Measurements from ENCODE around the gene BTBD9. TPM values are rescaled to one million over a fixed set of nuclear protein-coding genes. Genes with fewer than 3 reads are reported as not detected.

The BTBD9 gene
- total RNA-seq, 1 experiment from 2014 or later = 10.8 TPM

DNA sequence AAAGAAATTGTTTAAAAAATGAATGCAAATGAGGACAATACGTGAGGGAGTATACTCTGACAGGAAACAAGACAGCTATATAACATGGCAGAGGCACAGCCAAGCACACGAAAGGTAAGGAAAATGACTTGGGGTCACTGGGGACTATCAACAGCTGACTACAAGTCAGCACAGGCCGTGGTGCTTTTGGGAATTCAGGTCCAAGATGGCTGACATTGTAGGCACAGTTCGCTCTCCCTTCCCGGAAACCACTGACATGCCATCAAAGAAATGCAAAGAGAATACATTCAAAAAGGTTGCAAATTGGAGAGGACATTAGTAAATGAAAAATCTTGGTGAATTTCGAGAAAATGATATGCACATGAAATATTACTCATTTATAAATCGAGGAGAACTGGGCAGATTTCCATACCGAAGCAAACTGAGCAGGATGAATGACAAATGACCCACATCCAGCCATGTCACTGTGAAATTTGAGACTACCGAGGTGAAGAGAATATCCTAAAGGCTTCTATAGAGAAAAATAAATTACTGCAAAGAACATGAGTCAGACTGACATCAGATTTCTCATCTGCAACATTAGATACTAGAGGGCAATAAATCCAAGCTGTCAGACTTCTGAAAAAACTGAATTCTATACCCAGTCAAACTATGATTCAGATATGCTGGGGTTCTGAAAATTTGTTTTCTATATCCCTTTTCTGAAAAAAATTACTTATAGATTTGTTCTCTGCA, 391.1 kb downstream of the BTBD9 start:
- no peak overlapping the region for H2AFZ ChIP-seq
- peak overlapping the region; percentile 29; the same call in 1 of the 2 replicates for H3K27ac ChIP-seq
- DNase-seq = peak in 1 of 2 experiments; percentile 64
- peaks cover 8% of the 10 kb centered on the region; the same call in 1 of the 2 replicates for H3F3A ChIP-seq (ENCODE audit: insufficient read depth, low read depth)
- no peaks in the 10 kb centered on the region for H3K36me3 ChIP-seq (ENCODE audit: low read depth)
- ChIA-PET CTCF (interaction anchor here (0.9 kb wide), 1 partner anchor 386 kb away, joined by 3 read pairs; no protein-coding TSS in a partner anchor), POLR2A (ENCODE audit: unreplicated experiment) (no interaction called here)
- H3K9me2 ChIP-seq (ENCODE audit: insufficient read depth) = no peaks in the 10 kb centered on the region
- H3K79me2 ChIP-seq (ENCODE audit: low read depth) = no peaks in the 10 kb centered on the region
- no peak for TF ChIP-seq EZH2 (IDR thresholded peaks at IDR 0.05; ENCODE audit: low read depth)
- TF ChIP-seq, protein P1, sequence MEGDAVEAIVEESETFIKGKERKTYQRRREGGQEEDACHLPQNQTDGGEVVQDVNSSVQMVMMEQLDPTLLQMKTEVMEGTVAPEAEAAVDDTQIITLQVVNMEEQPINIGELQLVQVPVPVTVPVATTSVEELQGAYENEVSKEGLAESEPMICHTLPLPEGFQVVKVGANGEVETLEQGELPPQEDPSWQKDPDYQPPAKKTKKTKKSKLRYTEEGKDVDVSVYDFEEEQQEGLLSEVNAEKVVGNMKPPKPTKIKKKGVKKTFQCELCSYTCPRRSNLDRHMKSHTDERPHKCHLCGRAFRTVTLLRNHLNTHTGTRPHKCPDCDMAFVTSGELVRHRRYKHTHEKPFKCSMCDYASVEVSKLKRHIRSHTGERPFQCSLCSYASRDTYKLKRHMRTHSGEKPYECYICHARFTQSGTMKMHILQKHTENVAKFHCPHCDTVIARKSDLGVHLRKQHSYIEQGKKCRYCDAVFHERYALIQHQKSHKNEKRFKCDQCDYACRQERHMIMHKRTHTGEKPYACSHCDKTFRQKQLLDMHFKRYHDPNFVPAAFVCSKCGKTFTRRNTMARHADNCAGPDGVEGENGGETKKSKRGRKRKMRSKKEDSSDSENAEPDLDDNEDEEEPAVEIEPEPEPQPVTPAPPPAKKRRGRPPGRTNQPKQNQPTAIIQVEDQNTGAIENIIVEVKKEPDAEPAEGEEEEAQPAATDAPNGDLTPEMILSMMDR (conservative IDR thresholded peaks at IDR 0.05) = no peak
- 0 out of 2 replicates have a peak overlapping the region, but pooled peaks have one; percentile 15 for H3K4me3 ChIP-seq
- no peak overlapping the region for H3K4me2 ChIP-seq
- intact Hi-C loops (cut with micrococcal nuclease; ENCODE audit: unreplicated experiment) = no loop called here
- no peaks in the 10 kb centered on the region for H3K27me3 ChIP-seq (ENCODE audit: insufficient read depth, low read depth)
- H4K20me1 ChIP-seq (ENCODE audit: insufficient read depth) = no peaks in the 10 kb centered on the region
- H3K4me1 ChIP-seq (replicated peaks; ENCODE audit: insufficient read depth) = no peaks in the 10 kb centered on the region
- no TSS peak for BruUV-seq (replicated peaks)
- H3K9me3 ChIP-seq (ENCODE audit: insufficient read depth, low read depth) = peaks cover 4% of the 10 kb centered on the region; the same call in 1 of the 2 replicates

DNA sequence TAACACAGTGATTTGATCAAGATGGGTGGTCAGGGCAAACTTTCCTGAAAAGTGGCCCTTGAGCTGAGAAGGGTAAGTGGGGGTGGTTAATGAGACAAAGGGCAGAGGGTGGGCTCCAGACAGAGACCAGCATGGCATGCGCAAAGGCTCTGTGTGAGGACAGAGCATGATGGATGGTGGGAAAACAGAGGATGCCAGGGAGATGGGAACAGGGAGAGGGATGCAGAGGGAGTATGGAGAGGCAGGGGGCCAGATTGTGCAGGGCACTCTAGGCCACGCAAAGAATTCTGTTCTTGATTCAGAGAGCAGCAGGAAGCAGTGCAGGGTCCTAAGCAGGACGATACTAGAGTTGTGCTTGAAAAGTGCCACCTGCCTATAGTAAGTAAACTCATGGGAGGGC, 394.4 kb downstream of the BTBD9 start:
- H3F3A ChIP-seq (ENCODE audit: insufficient read depth, low read depth) = peaks cover 8% of the 10 kb centered on the region; the same call in 1 of the 2 replicates
- H4K20me1 ChIP-seq (ENCODE audit: insufficient read depth) = no peaks in the 10 kb centered on the region
- no peaks in the 10 kb centered on the region for H3K79me2 ChIP-seq (ENCODE audit: low read depth)
- ChIA-PET CTCF (no interaction called here), POLR2A (ENCODE audit: unreplicated experiment) (no interaction called here)
- no peaks in the 10 kb centered on the region for H3K36me3 ChIP-seq (ENCODE audit: low read depth)
- H3K4me3 ChIP-seq = no peak overlapping the region
- no peak for DNase-seq
- H3K9me2 ChIP-seq (ENCODE audit: insufficient read depth) = no peaks in the 10 kb centered on the region; the same call in 1 of the 2 replicates
- H2AFZ ChIP-seq = no peak overlapping the region
- peaks cover 4% of the 10 kb centered on the region; the same call in 1 of the 2 replicates for H3K9me3 ChIP-seq (ENCODE audit: insufficient read depth, low read depth)
- no peaks in the 10 kb centered on the region for H3K27me3 ChIP-seq (ENCODE audit: insufficient read depth, low read depth)
- no TSS peak for BruUV-seq (replicated peaks)
- TF ChIP-seq, protein P1 (conservative IDR thresholded peaks at IDR 0.05) = no peak
- no peak for TF ChIP-seq EZH2 (IDR thresholded peaks at IDR 0.05; ENCODE audit: low read depth)
- H3K4me2 ChIP-seq = no peak overlapping the region
- 0 out of 2 replicates have a peak, but pooled peaks cover 3% of the 10 kb centered on the region for H3K4me1 ChIP-seq (replicated peaks; ENCODE audit: insufficient read depth)
- intact Hi-C loops (cut with micrococcal nuclease; ENCODE audit: unreplicated experiment) = no loop called here
- no peak overlapping the region for H3K27ac ChIP-seq

DNA sequence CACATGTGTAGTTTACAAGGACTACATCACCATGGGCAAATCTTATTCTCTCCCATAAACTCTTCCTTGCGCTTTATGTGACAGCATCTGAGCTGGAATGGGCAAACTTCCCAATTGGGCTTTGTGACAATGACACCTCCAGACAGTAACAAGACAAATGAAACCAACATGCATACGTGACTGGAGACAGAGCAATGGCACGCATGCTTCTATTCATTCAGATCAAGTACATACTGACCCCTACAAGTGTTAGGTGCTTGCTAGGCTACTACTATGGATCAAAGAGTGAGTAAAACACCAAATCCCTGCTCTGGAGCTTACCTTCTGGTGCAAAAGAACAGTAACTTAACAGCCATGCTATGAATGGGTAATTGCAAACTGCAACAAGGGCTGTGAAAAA, 394.9 kb downstream of the BTBD9 start:
- H3K4me2 ChIP-seq = no peak overlapping the region
- H3K9me2 ChIP-seq (ENCODE audit: insufficient read depth) = no peaks in the 10 kb centered on the region; the same call in 1 of the 2 replicates
- H4K20me1 ChIP-seq (ENCODE audit: insufficient read depth) = no peaks in the 10 kb centered on the region
- H3K79me2 ChIP-seq (ENCODE audit: low read depth) = no peaks in the 10 kb centered on the region
- H3K4me1 ChIP-seq (replicated peaks; ENCODE audit: insufficient read depth) = peaks cover 7% of the 10 kb centered on the region; the same call in 1 of the 2 replicates
- ChIA-PET POLR2A (ENCODE audit: unreplicated experiment) (no interaction called here), CTCF (no interaction called here)
- no peak for DNase-seq
- peaks cover 8% of the 10 kb centered on the region; the same call in 1 of the 2 replicates for H3F3A ChIP-seq (ENCODE audit: insufficient read depth, low read depth)
- H3K9me3 ChIP-seq (ENCODE audit: insufficient read depth, low read depth) = peaks cover 4% of the 10 kb centered on the region; the same call in 1 of the 2 replicates
- no peak for TF ChIP-seq EZH2 (IDR thresholded peaks at IDR 0.05; ENCODE audit: low read depth)
- TF ChIP-seq, protein P1 (conservative IDR thresholded peaks at IDR 0.05) = no peak
- H3K36me3 ChIP-seq (ENCODE audit: low read depth) = no peaks in the 10 kb centered on the region
- intact Hi-C loops (cut with micrococcal nuclease; ENCODE audit: unreplicated experiment) = no loop called here
- H2AFZ ChIP-seq = no peak overlapping the region
- BruUV-seq (replicated peaks) = no TSS peak
- no peaks in the 10 kb centered on the region for H3K27me3 ChIP-seq (ENCODE audit: insufficient read depth, low read depth)
- no peak overlapping the region for H3K27ac ChIP-seq
- H3K4me3 ChIP-seq = no peak overlapping the region

Data from PC-9 (cell line).